SK-N-SH treated with all-trans-retinoic acid at 6 μM for 48 hours (cell line): ENCODE measurements around the gene APOL6.

Experiments
- CREB5 ChIP-seq: fragments of 250-450 bp; sonication (Bioruptor Pico); IDR thresholded peaks from 2 replicates; pipeline ENCODE4 v1.5.1; 2020; ENCODE audit warnings: low read depth, mild to moderate bottlenecking, moderate library complexity
- OSR1 ChIP-seq: fragments of 250-450 bp; sonication (Bioruptor Pico); IDR thresholded peaks from 2 replicates; pipeline ENCODE4 v1.8.0; 2022; ENCODE audit warnings: moderate library complexity, mild to moderate bottlenecking, inconsistent platforms
- TOX ChIP-seq: fragments of 250-450 bp; sonication (Bioruptor Pico); IDR thresholded peaks from 2 replicates; pipeline ENCODE4 v1.8.0; 2021; ENCODE audit warnings: mild to moderate bottlenecking, moderate library complexity, borderline replicate concordance
- TSHZ2 ChIP-seq: fragments of 250-450 bp; sonication (Bioruptor Pico); IDR thresholded peaks from 2 replicates; pipeline ENCODE4 v1.5.0; 2020; ENCODE audit warnings: mild to moderate bottlenecking, moderate library complexity
- ZNF70 ChIP-seq: fragments of 450-650 bp; formaldehyde crosslinking; IDR thresholded peaks from 2 replicates; pipeline ENCODE4 v1.5.0; 2020; ENCODE audit warnings: mild to moderate bottlenecking, moderate library complexity
- ZNF8 ChIP-seq: fragments of 450-650 bp; formaldehyde crosslinking; IDR thresholded peaks from 2 replicates; pipeline ENCODE4 v1.5.0; 2020; ENCODE audit warnings: mild to moderate bottlenecking, moderate library complexity

- TF ChIP-seq CREB5 (CRISPR knock-in tag) (no peak), OSR1 (no peak), ZNF70 (CRISPR knock-in tag) (no peak), ZNF8 (CRISPR knock-in tag) (no peak), TOX (CRISPR knock-in tag) (no peak), TSHZ2 (no peak)
These were observed 23.7 kb upstream of the APOL6 start for GRCh38 chr22:35624547-35624946.
